ENCODE results near the gene SCLY. TPM values are rescaled to one million over a fixed set of nuclear protein-coding genes. Genes with fewer than 3 reads are reported as not detected.
A peak's percentile ranks its signal among the peaks of the same experiment; 100 is the strongest.

SCLY gene
- total and polyA plus RNA-seq, 2 of the 13 experiments (the other 11 are each of a cell fraction or from before 2014, with no cell fraction given) = 27.9 to 38.6 TPM

DNA sequence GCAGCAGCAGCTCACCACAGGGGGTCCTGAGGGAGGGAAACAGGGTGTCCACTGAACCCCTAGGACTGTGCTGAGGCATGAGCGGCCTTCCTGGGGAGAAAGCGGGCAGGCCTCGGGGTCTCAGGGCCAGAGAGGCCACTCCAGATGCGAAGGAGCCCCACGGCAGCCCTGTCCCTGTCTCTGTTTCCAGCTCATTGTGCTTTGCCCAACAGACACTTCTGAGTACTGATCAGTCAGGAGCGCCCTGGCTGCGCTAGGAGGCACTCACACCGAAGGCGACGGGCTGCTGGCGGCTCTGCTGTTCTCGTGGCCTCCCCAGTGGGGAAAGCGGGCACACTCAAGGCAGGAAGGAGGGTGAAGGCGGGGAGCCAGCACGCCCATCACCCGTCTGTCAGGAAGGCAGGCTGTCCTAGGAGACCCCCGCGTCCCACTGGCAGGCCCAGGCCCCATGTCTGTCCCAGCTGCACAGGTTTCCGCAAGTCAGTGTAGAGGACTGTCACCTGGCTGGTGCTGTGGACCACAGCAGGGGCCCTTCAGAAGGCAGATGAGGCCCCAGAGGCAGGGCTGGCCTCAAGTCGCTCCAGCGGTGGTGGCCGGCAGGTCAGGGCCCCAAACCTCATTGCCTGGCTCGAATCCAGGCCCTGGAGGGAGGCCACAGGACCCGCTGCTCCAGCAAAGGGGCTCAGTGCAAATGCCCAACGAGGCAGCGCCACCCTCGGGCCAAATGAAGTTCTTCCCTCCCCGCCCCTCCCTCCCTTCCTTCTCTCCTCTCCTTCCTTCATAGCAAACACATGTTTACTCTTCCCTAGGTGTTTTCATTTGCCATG is 46.1 kb downstream of the SCLY start (continued):
- TF ChIP-seq, protein P1, sequence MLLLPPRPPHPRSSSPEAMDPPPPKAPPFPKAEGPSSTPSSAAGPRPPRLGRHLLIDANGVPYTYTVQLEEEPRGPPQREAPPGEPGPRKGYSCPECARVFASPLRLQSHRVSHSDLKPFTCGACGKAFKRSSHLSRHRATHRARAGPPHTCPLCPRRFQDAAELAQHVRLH (CRISPR knock-in tag; IDR thresholded peaks at IDR 0.05; ENCODE audit: borderline replicate concordance, low read depth) = 0 out of 2 replicates have a peak, but pooled peaks have one; percentile 16
- TF ChIP-seq, protein P2, sequence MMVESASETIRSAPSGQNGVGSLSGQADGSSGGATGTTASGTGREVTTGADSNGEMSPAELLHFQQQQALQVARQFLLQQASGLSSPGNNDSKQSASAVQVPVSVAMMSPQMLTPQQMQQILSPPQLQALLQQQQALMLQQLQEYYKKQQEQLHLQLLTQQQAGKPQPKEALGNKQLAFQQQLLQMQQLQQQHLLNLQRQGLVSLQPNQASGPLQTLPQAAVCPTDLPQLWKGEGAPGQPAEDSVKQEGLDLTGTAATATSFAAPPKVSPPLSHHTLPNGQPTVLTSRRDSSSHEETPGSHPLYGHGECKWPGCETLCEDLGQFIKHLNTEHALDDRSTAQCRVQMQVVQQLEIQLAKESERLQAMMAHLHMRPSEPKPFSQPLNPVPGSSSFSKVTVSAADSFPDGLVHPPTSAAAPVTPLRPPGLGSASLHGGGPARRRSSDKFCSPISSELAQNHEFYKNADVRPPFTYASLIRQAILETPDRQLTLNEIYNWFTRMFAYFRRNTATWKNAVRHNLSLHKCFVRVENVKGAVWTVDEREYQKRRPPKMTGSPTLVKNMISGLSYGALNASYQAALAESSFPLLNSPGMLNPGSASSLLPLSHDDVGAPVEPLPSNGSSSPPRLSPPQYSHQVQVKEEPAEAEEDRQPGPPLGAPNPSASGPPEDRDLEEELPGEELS (CRISPR knock-in tag; IDR thresholded peaks at IDR 0.05) = no peak; the same call in 1 of the 2 replicates
- TF ChIP-seq TIGD3 (CRISPR knock-in tag; IDR thresholded peaks at IDR 0.05; ENCODE audit: borderline replicate concordance) = no peak
- no peak for TF ChIP-seq EP300 (IDR thresholded peaks at IDR 0.05; ENCODE audit: low read depth in 2 of 2, low read length in 2 of 2)
- TF ChIP-seq EP300 (CRISPR knock-in tag; IDR thresholded peaks at IDR 0.05; ENCODE audit: borderline replicate concordance) = no peak
- no peak for TF ChIP-seq ZBTB42 (CRISPR knock-in tag; IDR thresholded peaks at IDR 0.05)
- TF ChIP-seq ZFP36 (IDR thresholded peaks at IDR 0.05; ENCODE audit: borderline replicate concordance, low read depth, low read length, partially characterized antibody) = no peak
- TF ChIP-seq ZNF205 (CRISPR knock-in tag; IDR thresholded peaks at IDR 0.05) = no peak
- no peak for TF ChIP-seq GMEB1 (CRISPR knock-in tag; IDR thresholded peaks at IDR 0.05; ENCODE audit: borderline replicate concordance)
- no peak for TF ChIP-seq ZNF260 (CRISPR knock-in tag; IDR thresholded peaks at IDR 0.05; ENCODE audit: borderline replicate concordance, low read depth)
- TF ChIP-seq ZNF773 (CRISPR knock-in tag; IDR thresholded peaks at IDR 0.05; ENCODE audit: borderline replicate concordance) = no peak
- no peak for TF ChIP-seq ZFYVE20 (CRISPR knock-in tag; IDR thresholded peaks at IDR 0.05; ENCODE audit: borderline replicate concordance, low read depth)
- TF ChIP-seq SIX1 (CRISPR knock-in tag; IDR thresholded peaks at IDR 0.05; ENCODE audit: borderline replicate concordance) = no peak
- TF ChIP-seq PHF20 (CRISPR knock-in tag; IDR thresholded peaks at IDR 0.05) = no peak
- no peak for TF ChIP-seq ZNF253 (CRISPR knock-in tag; IDR thresholded peaks at IDR 0.05; ENCODE audit: borderline replicate concordance)
- TF ChIP-seq CBX1 (IDR thresholded peaks at IDR 0.05; ENCODE audit: low read depth) = no peak
- TF ChIP-seq, protein P3, sequence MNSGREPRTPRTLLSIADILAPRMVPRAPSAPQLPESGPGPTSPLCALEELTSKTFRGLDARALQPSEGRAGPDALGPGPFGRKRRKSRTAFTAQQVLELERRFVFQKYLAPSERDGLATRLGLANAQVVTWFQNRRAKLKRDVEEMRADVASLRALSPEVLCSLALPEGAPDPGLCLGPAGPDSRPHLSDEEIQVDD (CRISPR knock-in tag; IDR thresholded peaks at IDR 0.05; ENCODE audit: borderline replicate concordance) = no peak
- no peak for TF ChIP-seq KAT8 (CRISPR knock-in tag; IDR thresholded peaks at IDR 0.05)
- TF ChIP-seq ZNF225 (CRISPR knock-in tag; IDR thresholded peaks at IDR 0.05) = peak; percentile 61; the same call in 1 of the 2 replicates
- 0 out of 2 replicates have a peak, but pooled peaks have one; percentile 40 for TF ChIP-seq ZNF557 (CRISPR knock-in tag; IDR thresholded peaks at IDR 0.05)
- TF ChIP-seq DNMT1 (CRISPR knock-in tag; IDR thresholded peaks at IDR 0.05) = 0 out of 2 replicates have a peak, but pooled peaks have one; percentile 75
- TF ChIP-seq REPIN1 (CRISPR knock-in tag; IDR thresholded peaks at IDR 0.05; ENCODE audit: borderline replicate concordance, low read depth) = no peak
- TF ChIP-seq ZNF563 (CRISPR knock-in tag; IDR thresholded peaks at IDR 0.05) = 0 out of 2 replicates have a peak, but pooled peaks have one; percentile 52
